Tibial nerve (tissue), 3 donors: Measurements from ENCODE around the gene USP32.

ENCODE experiments used
- POLR2A ChIP-seq, 2 donors: fragments of 450-650 bp; IDR thresholded peaks; one replicate each; pipeline ENCODE4 v1.6.1; 2017; ENCODE audit warnings: antibody characterized with exemption in 2 of 2, mild to moderate bottlenecking in 2 of 2, moderate library complexity in 2 of 2
- TF ChIP-seq, protein P1 (sequence below), 5 experiments: fragments of 200-600 bp in 3 of 5; fragments of 450-650 bp in 2 of 5; sonication (generic) in 3 of 5; IDR thresholded peaks; one replicate each; pipeline ENCODE4 v1.5.1; 2016 to 2019; ENCODE audit warnings: antibody characterized with exemption in 5 of 5, mild to moderate bottlenecking in 3 of 5, moderate library complexity in 2 of 5

GRCh38 chr17:60163108-60163784, 228.7 kb downstream of the USP32 start:
- TF ChIP-seq, protein P1, sequence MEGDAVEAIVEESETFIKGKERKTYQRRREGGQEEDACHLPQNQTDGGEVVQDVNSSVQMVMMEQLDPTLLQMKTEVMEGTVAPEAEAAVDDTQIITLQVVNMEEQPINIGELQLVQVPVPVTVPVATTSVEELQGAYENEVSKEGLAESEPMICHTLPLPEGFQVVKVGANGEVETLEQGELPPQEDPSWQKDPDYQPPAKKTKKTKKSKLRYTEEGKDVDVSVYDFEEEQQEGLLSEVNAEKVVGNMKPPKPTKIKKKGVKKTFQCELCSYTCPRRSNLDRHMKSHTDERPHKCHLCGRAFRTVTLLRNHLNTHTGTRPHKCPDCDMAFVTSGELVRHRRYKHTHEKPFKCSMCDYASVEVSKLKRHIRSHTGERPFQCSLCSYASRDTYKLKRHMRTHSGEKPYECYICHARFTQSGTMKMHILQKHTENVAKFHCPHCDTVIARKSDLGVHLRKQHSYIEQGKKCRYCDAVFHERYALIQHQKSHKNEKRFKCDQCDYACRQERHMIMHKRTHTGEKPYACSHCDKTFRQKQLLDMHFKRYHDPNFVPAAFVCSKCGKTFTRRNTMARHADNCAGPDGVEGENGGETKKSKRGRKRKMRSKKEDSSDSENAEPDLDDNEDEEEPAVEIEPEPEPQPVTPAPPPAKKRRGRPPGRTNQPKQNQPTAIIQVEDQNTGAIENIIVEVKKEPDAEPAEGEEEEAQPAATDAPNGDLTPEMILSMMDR (IDR thresholded peaks at IDR 0.05), result no peak
- no peak for TF ChIP-seq POLR2A (IDR thresholded peaks at IDR 0.05)
